NCI-H1092 treated with DMSO at 0.1 percent for 48 hours (cell line): ENCODE results near the gene BGLAP.

Experiments
- DNase-seq: peaks from one replicate; lab custom pipeline; 2025; lab: John Stamatoyannopoulos, UW

The BGLAP gene

DNA sequence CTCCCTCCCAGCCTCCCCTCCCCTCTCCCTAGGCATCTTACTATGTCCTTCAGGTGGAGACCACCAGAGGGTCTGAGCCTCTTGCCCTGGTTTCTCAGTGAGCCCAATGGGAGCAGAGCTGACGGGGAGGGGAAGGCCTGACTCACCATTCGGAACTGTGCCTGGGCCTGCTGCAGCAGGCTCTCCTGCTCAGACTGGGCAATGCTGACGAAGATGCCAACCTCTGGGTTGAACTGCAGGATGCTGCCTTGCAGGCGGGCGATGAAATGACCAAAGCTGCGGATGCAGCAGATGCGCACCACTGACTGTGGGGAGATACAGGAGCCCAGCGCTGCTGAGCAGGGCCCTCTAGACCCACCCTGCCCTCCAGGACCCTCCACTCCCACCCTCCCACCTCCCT is 16.9 kb downstream of the BGLAP start:
- no peak for DNase-seq

DNA sequence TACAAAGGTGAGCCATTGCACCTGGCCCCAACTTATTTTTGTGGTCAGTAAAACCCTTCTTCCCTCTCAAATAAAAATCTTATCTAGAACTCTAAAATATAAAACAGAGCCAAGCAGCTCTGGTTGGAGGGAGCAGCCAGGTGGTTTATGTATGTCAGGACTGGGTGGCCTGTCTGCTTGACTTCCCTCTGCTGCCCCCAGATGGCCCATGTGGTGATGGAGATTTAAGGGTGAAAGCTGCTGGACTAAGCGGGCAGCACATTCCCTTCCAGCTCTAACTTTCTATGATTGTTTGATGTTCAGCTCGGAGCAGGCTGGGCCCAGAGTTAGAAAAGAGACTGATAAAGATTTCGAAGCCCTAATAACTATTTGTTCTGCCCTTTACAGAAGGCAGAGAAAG is 17.8 kb downstream of the BGLAP start:
- DNase-seq: no peak

DNA sequence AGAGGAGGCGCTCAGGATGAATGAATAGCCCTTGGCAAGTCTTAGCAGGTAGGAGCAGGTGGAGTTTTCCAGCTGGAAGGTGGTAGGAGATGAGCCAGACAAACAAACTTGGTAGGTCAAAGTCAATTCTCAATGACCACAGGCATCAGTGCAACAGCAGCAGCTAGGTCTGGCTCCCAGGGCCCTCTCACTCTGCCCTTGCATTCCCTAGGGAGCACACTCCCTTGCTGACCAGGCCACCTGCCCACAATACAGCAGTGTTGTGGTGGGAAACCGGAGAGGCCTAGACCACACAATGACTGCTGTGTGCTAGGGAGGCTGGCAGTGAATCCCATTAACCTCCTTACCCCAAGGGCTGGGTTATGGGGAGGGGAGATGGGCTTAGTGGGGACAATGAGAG is 18.9 kb downstream of the BGLAP start:
- DNase-seq: no peak

DNA sequence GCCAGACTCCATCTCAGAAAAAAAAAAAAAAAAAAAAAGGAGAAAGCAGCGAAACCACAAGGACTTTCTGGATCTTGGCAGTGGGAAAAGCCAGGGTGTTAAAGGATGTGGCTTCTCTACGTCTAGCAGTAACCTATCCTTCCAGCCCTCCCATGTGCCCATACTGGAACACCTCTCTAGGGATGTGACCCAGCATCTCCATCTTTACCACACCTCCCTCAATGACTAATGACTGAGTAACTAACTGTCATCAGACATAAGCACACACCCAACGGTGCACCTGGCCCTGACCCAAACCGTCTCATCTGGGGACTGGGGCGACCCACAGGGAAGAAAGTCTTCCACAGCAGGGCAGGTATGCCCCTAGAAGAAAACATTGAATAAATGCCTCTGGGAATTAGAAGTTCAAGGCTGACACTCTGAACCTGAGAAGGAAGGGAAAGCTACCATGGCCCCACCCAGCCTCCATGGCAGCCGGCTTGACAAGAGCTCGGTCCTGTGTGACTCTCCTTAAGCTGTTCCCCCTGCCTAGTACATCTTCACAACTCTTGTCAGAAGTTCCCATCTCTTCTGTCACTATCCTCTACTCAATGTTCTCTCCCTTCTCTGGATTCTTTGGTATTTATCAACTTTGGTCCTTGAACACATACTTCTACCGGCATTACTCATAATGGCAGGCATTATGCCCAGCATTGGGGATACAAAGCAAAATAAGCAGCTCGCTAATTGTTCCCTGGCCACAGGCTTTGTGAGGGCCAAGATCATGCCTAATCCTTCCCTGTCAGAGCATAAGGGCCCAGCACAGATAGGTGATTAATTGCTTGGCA is 20.7 kb downstream of the BGLAP start:
- no peak for DNase-seq

DNA sequence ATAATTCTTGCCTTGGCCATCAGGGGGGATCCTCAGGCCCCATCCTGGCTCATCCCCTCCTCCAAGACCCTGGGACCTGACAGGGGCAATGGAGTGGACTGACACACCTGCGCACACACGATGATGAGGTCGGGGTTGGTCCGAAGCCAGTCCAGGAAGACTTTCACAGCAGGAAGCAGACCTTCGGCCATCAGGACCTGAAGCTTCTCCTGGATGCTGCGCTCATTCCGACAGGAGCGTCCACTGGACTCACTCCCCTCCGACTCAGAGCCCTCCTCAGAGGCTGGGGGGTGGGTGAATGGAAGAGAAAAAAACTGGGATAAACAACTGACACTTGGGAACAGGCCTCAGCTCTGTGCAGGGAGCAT is 21.3 kb downstream of the BGLAP start:
- no peak for DNase-seq

DNA sequence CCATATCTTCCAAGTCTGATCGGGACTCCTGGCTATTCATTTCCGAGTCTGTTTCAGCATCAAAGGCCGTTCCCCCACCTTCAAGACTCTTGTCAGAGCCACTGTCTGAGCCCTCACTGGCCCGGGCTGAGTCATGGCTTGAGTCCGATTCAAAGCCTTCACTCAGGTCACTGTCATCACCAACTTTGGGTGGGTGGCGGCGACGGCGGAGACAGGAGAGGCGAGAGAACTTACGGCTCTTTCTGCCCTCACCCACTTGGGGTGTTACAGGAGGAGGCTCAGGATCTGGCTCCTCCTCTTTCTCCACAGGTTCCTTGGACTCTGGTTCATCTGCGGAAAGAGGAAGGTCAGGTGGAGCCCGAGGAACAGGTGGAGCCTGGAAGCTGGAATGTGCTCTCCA is 24.1 kb downstream of the BGLAP start:
- DNase-seq: no peak

DNA sequence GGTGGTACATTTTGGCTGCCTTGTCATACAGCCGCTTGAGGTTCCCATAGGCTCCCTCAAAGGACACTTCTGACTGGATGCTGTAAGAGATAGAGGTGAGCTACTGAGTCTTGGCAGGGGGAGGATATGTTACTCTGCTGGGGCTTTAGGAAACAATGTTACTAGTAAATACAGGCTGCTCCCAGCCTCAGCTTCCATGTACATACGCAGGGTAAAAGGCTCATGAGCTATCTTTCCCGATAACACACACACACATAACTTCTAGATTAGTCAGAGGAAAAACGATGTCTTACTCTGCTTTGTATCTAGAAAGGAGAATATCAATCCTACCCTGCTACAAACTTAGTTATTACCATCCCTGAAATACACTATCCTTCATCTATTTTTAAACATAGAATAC is 26.4 kb downstream of the BGLAP start:
- no peak for DNase-seq

DNA sequence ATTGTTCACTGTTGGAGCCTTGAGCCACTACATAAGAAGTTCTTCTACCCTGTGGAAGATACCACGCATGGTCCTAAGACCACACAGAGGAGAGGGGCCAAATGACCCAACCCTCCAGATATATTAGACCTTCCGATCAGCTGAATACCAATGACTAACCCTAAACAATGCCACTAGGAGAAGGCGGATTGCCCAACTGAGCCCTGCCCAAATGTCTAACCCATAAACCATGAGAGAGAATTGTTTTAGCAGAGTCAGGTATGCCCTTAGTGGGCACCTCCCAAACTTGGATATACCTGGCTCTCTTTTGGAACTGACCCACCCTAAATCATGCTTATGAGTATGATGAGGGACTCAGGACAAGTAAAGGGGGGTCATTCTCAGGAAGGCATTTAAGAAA is 28.3 kb downstream of the BGLAP start:
- DNase-seq: no peak

DNA sequence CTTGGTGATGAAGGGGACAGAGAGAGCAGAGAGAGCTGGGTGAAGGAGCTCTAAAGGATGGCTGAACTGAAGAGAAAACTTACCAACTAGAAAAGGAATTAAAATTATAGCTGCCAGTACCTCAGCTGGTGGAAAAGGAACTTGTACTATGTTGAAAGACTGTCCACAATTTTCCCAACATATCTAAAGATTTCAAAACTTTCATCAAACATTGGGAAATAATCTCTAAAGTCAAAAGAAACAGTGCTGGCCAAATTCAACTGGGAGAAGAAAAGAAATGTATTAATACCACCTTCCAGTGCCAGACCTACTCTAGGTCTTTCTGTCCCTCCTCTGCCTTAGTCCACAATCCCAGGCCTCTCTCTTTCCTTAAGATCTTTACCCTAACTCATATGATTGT is 34.5 kb downstream of the BGLAP start:
- no peak for DNase-seq

DNA sequence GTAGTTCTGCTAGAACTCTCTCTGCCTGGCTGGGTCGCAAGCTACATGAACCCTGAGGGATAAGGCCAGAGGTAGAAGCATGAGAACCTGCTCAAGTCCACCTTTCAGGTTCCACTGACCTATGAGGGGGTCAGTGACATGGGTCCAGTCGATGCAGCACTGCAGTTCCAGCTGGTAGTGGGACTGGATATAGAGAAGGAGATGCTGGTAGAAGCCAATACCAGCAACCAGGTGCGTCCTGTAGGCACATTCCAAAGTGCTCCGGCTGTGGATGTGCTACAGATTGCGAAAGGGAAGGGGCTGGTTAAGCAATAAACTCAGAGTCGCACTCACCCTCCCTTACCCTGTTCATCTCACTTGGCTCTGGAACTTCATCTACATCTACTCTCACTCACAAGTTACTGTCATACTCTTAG is 35.0 kb downstream of the BGLAP start:
- no peak for DNase-seq

DNA sequence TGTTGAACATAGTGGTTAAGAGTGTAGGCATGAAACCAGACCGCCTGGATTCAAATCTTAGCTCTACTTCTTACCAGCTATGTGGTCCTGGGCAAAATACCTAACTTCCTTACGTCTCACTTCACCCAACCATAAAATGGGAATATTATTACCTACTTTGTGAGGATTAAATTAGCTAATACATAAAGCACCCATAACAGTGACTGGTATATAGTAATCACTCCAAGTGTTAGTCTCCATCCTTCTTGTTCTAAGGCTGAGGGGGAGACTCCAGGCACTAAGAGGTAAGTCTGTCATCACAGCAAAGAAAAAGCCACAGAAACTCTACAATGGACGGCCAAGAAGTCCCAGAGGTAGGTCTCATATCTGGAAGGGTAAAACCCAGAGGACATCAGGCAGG is 37.9 kb downstream of the BGLAP start:
- DNase-seq: no peak

DNA sequence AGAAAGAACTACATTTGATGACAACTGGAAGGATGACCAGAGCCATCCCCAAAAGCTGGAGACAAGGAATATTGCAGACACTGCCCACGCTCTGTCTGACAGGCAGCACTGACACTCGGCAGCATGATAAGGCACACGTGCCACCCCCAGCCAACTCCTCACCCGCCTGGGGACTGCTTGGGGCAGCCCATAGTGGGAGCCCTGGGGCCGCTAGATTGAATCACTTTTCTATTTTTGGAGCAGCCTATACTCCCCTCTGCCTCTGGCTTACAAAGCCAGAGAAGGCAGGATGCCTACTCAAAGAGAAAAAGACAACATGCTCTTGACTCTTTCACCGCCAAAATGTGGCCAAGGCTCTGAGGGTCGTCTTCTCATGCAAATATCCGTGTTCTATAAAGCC is 39.3 kb downstream of the BGLAP start:
- DNase-seq: no peak

DNA sequence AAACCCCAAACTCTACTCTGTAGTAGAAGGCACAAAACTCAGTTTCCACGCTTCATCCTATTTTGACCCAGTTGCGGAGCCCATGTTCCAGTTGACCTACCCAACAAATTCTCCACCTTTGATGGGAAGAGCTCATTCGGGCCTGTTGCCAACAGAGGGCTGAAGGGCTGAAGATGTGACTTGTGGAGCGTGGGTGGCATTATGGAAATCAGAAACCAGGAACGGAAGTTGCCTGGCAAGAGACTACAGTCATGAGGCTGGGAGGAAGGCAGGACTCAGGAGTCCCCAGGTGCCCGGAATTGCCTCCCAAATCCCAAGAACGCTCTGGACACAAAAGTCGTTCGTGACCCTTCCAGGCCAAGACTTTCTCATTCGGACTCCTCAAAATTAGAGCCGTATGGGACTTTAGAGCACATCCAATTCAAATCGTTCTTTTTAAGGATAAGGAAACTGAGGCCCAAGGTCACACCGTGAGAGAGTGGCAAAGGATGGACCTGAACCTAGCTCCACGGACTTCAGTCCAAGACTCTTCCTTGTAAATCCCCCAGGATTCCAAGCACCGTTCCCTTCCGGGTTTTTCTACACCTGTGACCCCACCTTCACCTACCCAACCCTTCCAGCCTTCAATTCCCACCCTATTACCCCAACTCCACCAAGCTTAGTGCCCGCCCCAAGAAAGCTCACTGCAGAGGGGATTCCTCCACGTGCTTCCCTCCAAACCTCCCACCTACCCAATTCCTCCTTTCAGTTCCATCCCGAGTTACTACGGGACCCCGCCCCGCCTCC is 39.9 kb downstream of the BGLAP start:
- DNase-seq: no peak

DNA sequence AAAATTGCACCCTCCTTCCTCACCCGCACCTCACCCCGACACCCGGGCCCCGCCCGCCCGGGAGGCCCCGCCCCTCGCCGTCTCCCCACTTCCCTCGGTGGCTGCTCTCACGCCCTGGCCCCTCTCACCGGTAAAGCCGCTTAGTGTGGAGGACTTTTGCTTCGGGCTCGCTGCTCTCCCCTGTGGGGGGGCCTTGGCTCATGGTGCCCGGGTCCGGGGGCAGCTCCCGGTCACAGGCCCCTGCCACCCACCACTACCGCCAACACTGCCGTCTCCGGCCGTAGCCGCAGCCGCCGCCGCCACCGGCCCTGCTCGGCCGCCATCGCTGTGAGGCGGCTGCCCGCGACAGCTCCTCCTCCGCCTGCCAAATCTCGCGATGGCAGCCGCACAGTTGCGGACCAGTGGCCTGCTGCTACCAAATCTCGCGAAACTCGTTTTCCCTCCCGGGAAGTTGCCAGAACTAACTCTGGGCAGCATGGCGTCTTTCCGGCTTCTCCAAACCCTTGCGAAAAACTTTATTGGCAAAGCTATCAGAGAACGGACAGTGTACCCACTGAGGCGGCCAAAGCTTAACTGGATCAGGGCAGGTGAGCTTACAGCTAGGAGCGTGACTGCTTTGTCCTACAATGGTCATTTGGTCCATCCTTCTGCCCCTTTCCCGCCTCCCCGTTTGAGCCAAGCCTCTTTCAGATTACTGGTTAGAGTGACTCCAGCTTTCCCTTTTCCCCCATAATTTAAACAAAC is 40.7 kb downstream of the BGLAP start, which contains the start of gene SMG5:
SMG5 (minus strand) TSS at position 347 of the 744 bp plus-strand sequence; CDS start at position 202, 145 bp downstream.
- peak; percentile 99 for DNase-seq

DNA sequence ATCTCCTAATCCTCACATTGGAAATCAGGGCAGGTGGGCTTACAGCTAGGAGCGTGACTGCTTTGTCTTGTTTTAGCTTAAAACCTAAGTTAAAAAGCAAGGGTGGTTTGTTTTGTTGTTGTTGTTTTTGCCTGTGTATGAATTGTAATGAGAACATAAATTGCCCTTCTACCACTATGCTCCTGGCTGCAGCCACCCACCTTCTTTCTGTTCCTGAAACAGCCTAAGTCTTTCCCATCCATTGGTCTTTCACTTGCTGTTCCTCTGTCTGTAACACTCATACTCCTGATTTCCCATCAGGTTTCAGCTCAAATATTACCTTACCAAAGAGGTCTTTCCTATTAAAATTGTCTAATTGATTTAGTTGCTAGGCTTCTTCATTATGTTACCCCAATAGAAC is 41.5 kb downstream of the BGLAP start:
- DNase-seq: no peak

DNA sequence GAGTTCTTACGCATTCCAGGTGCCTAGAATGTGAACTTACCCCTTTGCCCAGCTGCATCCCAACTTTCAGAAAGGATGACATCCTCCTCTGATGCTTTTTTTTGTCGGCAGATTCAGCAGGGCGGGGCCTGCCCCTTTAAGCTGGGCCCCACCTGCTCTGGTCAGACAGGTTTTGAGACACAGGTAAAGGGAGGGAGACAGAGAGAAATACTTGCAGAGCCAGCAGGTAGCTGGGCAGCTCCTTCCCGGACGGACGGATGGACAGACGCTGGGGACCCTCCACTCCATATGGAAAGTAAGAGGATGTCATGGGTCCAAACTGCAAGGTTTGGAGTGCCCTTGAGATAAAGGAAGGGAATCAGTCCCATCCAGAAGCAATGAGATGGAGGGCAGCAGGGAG is 42.1 kb downstream of the BGLAP start, which contains the start of gene TMEM79:
TMEM79 (plus strand) TSS at position 214 of the 400 bp plus-strand sequence. CDS start 902 bp downstream, outside the sequence.
- DNase-seq: no peak

DNA sequence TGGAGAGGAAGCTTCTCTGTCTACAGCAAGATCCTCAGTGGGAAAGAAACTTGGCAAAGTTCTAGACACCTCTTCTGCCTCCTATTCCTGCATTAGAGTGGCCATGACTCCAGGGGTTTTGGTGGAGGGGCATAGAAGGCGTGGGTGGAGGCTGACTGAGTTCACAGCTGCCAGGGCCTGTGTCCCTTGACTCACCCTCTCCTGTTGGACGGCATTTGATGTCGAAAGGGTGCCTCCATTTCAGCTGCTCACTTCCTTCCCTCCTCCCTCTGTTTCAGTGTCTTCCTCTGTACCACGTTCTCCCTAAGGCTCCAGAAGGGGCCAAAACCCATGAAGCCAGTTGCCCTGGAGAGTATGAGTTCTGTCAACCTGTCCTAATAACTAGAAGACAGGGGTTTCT is 42.8 kb downstream of the BGLAP start:
- no peak for DNase-seq

DNA sequence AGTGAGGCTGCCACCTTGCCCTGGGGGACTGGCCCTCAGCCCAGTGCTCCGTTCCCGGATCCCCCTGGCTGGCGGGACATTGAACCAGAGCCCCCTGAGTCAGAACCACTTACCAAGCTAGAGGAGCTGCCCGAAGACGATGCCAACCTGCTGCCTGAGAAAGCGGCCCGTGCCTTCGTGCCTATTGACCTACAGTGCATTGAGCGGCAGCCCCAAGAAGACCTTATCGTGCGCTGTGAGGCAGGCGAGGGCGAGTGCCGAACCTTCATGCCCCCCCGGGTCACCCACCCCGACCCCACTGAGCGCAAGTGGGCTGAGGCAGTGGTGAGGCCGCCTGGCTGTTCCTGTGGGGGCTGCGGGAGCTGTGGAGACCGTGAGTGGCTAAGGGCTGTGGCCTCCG is 43.5 kb downstream of the BGLAP start:
- DNase-seq: no peak

DNA sequence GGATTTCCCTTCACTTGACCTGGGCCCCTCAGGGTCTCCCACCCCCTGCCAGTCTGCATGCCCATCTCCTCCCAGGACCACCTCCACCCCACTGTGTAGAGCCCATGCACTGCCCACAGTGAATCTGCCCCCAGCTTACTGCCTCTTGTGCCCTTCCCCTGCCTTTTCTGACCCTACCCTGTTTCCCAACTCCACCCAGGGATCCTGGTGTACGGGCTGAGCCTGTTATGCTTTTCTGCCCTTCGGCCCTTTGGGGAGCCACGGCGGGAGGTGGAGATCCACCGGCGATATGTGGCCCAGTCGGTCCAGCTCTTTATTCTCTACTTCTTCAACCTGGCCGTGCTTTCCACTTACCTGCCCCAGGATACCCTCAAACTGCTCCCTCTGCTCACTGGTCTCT is 44.1 kb downstream of the BGLAP start:
- no peak for DNase-seq

DNA sequence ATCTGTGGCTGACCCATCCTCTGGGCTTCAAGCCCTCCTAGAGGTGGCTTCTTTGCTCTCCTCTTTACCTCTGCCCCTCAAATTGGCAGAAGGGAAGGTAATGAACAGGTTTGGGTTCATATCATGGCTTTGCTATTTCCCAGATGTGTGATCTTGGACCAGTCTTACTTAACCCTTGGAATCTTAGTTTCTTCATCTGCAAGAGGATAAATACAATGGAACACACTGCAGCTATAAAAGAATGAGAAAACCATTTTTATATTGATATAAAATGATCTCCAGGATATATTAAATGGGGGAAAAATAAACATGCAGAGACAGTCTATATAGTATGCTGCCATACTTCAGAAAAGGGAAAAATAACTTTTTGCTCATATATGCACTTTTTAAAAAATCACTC is 47.9 kb downstream of the BGLAP start:
- no peak for DNase-seq

DNA sequence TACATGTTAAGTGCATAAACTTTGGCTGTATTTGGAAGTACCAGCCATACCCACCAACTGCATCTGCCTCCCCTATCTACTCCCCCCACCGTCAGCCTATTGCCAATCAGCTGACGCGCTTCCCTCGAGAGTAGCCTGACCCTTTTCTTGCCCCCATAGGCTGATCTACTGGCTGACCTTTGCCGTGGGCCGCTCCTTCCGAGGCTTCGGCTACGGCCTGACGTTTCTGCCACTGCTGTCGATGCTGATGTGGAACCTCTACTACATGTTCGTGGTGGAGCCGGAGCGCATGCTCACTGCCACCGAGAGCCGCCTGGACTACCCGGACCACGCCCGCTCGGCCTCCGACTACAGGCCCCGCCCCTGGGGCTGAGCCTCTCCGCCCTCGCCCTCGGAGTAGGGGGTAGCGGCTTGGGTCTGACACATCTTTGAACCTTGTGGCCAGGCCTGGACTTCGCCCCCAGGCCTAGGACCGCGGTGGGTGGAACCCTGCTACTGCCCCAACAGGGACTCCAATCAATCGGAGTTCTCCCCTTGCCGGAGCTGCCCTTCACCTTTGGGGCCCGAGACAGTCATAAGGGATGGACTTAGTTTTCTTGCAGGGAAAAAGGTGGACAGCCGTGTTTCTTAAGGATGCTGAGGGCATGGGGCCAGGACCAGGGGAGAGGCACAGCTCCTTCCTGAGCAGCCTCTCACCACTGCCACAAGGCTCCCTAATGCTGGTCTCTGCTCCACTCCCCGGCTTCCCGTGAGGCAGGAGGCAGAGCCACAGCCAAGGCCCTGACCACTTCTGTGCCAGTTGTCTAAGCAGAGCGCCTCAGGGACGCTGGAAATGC is 49.5 kb downstream of the BGLAP start:
- DNase-seq: no peak
